Stromal cell of bone marrow (primary cell): ENCODE measurements around the gene INPP4B.

ENCODE experiments used
- DNase-seq: peaks from one replicate; pipeline ENCODE4 v3.0.0-alpha.2; 2012; ENCODE audit warnings: low read depth

INPP4B gene

GRCh38 chr4:142846108-142846728 lies at the start of gene INPP4B:
Gene INPP4B (minus strand): TSS chr4:142846301.
- no peak for DNase-seq

GRCh38 chr4:142893012-142893411 lies 46.9 kb upstream of the INPP4B start:
- DNase-seq, result no peak

GRCh38 chr4:142886566-142886965 lies 40.5 kb upstream of the INPP4B start:
- no peak for DNase-seq

DNA sequence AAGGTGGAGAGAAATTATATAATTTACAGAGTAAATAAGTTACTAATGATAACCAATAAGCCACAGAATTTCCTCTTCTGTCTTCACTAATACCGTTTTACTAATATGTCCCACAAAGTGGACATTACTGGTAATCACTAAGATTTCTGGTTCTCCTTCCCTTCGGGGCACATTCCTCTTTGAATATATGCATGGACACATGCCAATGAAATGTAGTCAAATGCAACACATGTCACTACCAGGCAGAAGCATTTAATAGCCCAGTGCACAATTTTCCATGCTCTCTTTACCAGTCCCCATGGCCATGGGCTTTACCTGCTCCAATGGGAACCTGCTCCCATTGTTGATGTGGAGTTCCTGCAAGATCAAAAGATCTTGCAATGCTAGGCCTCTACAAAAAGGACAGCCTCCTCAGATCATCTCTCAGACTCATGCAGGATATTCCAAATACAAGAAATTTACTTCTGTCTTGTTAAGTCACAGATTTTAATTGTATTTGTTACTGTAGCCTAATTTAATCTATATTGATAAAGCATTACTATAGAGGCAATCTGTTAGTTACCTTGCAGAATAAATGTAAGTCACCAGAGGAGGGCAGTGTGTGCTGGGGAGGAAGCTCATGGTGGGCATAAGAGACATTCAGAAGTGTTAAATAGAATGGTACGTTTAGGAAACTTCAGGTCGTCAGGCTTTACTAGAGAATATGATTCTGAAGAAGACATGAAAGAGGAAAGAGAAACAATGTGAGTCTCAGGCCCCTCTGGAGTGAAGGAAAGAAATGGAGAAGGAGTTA lies 37.1 kb upstream of the INPP4B start:
- no peak for DNase-seq

DNA sequence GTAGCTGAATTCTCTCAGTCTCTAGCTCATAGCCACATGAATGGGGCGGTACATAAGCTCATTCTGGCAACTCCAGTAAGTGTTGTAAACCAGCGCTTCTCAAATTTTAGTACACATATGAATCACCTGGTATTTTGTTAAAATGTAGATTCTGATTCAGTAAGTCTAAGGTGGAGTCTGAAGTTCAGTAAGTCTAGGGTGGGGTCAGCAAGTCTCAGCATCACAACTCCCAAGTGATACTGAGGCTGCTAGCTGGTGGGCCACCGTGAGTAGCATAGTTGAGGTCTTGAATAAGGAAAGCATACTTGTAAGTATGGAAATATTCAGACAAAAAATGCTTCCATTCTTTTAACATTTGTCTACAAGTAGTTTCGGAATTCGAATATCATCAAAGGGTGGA lies 36.1 kb upstream of the INPP4B start:
- no peak for DNase-seq

DNA sequence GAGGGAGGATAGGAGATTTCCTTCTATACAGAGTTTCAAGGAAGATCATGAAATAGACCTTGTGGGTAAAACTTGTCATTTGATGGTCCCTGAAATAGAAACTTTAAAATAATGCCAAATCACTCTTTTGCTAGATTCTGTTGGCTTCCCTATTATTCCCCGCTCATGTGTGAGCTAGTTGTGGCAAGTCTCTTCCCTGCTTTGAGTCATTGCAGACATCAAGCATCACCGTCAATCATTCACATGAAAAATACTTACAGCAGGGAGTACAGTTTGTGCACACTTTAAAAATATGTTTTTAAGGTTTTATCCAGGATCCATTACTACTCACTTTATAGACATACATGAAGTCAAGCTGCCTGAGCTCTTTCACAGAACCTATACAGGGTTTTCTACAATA lies 35.2 kb upstream of the INPP4B start:
- no peak for DNase-seq

GRCh38 chr4:142875117-142875516 lies 29.0 kb upstream of the INPP4B start:
- no peak for DNase-seq

GRCh38 chr4:142874684-142875083 lies 28.6 kb upstream of the INPP4B start:
- DNase-seq, result no peak

DNA sequence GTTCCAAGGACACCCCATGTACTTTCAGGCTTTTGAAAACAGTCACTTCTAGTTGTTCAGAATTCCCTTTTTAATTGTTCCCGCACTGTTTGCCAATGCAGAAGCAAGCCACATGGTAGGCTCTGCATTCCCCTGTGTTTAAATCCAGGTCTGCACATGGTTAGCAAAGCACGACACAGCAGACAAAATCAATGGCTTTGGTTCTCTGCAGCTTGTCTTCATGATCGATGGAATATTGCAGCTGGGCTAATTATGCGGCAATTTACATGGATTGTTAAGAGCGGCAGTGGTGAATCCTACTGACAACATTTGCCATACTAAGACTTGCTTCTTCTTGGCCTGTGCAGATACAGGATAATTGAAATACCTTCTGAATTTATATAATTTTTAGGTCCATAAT lies 20.6 kb upstream of the INPP4B start:
- DNase-seq, result no peak

DNA sequence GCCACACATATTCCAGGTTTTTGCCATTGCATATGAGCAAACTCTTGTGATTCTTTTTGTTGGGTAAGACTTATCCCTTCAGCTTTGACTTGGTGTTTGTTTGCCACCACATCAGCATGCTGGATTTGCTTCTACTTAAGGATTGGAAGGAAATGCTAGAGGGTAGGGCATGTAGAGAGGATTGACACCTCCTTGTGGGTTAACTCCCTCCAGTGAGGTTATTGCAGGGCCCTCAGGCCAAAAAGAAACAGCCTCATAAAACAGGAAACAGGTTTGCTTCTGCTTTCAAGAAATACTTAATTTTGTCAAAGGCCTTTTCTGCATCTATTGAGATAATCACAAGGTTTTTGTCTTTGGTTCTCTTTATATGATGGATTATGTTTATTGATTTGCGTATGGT lies 15.2 kb upstream of the INPP4B start:
- DNase-seq, result no peak

- DNase-seq, result no peak
Observed at GRCh38 chr4:142858965-142859364, 12.9 kb upstream of the INPP4B start.

DNA sequence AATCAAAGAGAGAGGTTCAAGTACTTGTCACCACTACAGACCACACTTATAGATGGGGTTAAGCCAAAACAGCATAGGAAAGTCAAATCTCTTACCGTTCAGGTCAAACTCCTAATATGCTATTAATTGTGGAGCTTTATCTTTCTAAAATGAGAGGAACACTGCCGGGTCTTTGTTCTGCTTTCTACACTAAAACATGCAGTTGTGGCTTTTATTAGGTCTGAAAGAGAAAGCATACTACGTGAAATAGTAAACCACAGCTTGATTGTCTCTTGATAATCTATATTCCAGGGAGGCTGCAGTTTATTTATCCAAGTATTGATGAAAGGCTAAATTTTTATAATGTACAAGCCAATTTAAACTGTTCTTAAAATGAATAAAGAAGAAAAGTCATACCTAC lies 12.3 kb upstream of the INPP4B start:
- DNase-seq, result no peak

DNA sequence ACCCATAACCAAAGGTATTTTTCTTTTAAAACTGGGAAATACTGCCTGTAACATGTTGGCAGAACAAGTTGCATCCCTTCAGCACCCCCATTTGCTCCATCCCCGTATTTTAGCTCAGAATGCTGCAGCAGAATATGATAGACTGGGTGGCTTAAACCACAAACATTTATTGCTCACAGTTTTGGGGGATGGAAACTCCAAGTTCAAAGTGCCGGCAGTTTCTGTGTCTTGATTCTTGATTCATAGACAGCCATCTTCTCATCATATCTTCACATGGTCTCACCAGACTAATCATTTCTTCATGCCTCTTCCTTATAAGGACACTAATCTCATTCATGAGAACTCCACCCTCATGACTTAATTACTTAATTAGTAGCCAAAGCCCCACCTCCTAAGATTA lies 10.5 kb upstream of the INPP4B start:
- no peak for DNase-seq

- DNase-seq, result no peak
Observed at GRCh38 chr4:142850478-142850877, 4.4 kb upstream of the INPP4B start.

GRCh38 chr4:142846729-142847596 lies 862 bp upstream of the INPP4B start:
- DNase-seq, result no peak

DNA sequence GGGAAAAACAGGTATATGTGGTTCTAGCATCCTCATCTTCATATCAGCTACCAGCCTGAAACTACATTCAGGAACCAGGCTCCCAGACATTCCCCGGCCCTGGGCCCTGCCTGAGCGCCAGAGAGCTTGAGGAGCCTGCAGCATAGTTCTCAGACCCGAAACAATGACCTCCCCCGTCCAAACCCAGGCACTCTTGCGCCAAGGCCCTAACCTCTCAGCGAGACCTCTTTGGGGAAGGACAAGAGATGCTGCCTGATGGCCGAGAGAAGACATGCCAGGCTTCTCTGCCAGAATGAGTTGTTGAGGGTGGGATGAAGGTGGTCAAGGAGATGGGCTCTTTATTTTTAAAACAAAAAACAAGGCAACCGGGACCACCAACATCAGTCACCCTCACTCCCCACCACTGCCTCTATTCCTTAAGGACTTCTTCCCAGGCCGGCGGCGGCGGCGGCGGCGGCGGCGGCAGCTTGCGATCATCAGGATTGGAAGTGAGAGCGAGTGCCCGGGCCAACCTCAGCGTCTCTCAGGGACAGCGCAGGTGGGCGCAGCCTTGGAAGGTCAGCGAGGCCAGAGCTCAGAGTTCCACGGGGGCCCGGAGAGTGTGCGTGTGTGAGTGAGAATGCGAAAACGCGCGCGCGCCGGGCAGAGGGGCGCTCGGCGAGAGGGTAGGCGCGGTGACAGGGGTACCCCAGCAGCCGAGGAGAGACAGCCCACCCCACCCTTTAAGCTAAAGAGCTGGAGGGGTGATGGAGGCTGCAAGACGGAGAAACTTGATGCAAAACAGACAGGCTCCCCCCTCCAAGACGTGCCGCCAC lies 601 bp downstream of the INPP4B start:
- no peak for DNase-seq

DNA sequence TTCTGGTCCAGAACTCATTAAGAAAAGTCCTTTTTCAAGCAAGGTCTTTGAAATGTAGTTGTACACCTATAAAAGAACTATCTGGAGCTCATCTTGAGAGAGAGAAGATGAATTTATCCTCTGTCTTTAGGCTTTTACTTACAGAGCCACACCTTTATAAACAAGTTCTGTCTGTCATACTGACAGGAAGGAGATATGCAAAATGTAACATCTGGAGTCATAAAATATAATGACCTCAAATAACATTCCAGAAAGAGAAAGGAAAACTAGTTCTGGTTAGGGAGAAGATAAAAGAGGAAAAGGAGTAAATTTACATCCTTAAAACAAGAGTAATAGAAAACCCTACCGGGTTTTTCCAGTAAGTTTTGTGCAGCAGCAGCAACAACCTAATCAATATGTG lies 1.3 kb downstream of the INPP4B start:
- DNase-seq, result no peak

DNA sequence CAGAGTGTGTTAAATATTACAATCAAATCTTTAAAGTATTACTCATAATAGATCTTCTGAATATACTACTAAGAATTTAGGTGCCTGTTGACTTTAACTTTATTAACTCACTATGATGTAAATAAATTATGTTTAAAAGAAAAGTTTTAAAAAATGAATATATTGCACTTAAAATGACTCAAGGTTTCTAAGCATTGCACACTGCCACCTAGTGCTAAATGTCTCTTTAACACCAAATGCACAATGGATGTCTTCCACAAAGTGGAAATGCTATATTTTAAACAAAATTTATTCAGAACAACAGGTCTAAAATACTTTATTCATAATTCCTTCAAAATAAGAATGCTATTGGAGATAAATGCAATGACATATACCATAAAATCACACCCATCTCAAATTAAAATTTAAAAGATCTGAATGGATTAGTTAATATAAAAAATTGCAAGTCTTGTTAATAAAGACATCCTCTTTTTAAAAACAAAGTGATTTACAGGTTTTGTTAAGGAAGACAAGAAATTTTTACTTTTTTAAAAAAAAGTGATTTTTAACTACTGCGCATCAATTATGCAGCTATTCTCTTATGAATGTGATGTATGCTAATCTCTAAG lies 5.5 kb downstream of the INPP4B start:
- peak; percentile 33 for DNase-seq

- no peak for DNase-seq
Observed at GRCh38 chr4:142838778-142839177, 7.3 kb downstream of the INPP4B start.

GRCh38 chr4:142832022-142832421 lies 14.1 kb downstream of the INPP4B start:
- no peak for DNase-seq

GRCh38 chr4:142826503-142827241 lies 19.4 kb downstream of the INPP4B start:
- no peak for DNase-seq
